Measurements from ENCODE around the gene ZNF565.
"Not testable (repeated sequence)": the region's sequence is repeated elsewhere in the genome, so short reads cannot be mapped to it uniquely, and the experiment has no call there.

Gene ZNF565

GRCh38 chr19:36214386-36215275 lies at the start of gene ZNF565, which contains the start of gene ZNF146:
Gene ZNF565, minus strand, starts transcription at chr19:36214665. Its CDS starts 12,680 bp downstream, at chr19:36201985.
Gene ZNF146, plus strand, starts transcription at chr19:36215106. Its CDS starts 21,335 bp downstream, at chr19:36236441.
- peak; percentile 97 for DNase-seq

DNA sequence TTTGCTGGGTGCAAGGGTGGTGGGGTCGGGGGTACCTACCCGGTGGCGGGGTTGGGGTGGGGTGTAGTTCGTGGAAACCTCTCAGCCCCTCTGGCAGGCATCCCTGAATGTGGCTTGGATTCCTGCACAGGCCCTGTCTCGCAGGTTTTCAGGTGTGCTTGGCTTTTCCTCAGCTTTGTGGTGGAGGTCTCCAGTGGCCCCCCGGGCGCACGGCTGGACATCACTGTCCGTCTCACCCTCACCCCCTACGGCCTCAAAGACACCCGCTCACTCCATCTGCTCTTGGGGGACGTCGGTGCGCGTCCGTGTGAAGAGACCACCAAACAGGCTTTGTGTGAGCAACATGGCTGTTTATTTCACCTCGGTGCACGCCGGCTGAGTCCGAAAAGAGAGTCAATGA lies 44.7 kb upstream of the ZNF565 start:
- DNase-seq, result no peak

- no peak for DNase-seq
Observed at GRCh38 chr19:36258028-36258875, 43.8 kb upstream of the ZNF565 start.

DNA sequence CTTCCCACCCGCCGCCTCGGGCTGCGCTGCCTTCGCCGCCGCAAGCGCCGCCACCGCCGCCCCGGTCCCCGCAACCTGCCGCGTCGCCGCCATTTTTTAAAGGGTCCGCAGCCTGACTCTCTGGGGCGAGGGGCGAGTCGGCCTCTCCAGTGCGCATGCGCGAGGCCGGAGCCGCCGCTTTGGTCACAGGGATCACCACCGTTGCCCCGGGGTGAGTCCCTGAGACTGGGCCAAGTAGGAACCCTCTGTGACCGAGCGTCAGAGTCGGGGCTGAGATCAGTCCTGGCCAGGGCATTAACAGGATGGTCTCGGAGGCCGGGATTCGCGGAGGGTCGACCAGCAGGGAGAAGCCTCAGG lies 43.0 kb upstream of the ZNF565 start:
- DNase-seq, result no peak

DNA sequence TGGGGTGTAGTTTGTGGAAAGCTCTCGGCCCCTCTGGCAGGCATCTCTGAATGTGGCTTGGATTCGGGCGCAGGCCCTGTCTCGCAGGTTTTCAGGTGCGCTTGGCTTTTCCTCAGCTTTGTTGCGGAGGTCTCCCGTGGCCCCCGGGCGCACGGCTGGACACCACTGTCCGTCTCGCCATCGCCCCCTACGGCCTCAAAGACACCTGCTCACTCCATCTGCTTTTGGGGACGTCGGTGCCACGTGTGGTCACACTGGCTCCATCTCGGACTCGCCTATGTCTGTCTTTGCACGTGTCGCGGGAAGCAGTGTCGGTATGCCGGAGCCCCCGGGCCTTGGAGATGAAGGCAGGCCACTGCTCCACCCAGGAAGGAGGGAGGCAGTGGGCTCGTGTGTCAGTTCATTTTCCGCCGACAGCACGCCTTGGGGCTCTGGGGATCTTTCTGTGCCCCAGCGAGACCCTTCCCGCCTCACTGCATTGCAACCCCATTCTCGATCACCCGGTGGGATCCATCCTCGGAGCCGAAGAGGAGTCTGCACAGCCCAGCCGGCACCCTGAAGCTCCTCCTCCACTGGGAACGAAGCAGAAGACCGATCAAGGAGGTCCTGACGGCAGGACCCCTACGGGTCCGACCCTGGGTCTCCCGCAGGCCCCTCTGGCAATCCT lies 42.5 kb upstream of the ZNF565 start:
- DNase-seq, result no peak

GRCh38 chr19:36256064-36256463 lies 41.6 kb upstream of the ZNF565 start:
- no peak for DNase-seq

DNA sequence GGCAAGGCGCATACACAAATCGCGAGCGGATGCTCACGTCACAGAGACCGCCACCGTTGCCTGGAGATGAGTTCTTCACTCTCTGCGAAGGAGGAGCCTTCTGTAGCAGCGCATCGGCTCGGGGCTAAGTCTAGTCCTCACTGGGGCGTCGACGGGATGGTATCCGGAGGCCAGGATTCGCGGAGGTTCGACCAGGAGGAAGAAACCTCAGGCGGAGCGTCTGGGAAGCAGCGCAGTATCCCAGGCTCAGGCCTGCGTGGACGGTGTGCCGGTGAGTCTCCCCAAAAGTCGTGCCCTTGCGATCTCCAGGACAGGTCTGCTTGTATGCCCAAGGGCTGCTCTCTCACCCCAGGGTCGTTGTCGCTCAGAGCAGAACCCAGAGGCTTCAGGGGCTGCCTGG lies 40.9 kb upstream of the ZNF565 start:
- DNase-seq, result no peak

GRCh38 chr19:36254848-36255247 lies 40.4 kb upstream of the ZNF565 start:
- no peak for DNase-seq

DNA sequence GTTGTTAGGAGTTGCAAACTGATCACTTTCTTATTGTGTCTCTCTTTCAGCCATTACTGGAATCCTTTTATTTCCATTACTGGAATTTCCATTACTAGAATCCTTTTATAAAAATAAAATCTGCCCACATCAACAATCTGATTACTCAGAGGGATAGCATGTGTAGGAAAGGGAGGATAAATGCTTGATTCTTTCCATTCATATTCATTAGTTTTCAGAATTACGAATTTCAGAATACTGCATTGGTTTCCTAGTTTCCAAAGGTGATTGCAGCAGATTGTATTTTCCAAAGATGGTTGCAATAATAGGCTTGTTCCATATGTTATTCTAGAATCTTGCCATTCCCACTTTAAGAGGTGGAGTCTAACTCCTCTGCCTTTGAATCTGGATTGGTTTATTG lies 37.6 kb upstream of the ZNF565 start:
- DNase-seq, result no peak

- no peak for DNase-seq
Observed at GRCh38 chr19:36246006-36246481, 31.6 kb upstream of the ZNF565 start.

DNA sequence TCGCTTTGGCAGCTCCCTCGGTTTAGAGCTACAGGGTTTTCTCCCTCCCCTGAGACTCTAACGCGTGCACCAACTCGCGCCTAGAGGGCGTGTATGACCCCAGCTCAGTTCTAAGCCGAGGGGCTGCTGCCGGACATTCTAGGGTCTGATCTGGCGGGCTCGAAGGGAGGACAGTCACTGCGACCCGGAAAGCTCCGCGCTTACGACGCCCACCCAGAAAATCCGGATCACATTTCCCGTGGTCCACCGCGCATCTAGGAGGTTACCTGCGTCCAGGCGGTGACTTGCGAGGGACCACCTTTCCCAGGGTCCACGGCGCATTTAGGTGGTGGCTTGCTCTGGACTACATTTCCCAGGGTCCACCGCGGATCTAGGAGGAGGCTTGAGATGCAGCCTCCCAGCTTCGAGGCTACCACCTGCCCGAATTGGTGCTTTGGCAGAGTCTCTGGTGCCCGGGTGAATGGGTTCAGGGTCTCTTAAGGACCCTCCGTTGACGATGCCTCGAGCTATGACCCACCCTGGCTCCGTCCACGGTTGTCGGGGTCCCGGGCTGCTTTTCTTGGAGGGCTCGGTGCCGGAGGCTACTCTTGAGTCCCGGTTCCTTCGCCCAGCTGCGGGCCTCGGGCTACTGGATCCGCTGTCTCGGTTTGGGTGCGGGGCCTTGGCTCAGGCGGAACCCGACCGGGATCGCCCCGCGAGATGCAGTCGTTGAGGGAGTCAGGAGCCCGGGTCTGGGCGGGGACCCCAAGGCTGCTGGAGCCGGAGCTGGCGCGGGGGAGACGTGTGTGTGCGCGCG lies 30.9 kb upstream of the ZNF565 start:
- DNase-seq, result no peak

DNA sequence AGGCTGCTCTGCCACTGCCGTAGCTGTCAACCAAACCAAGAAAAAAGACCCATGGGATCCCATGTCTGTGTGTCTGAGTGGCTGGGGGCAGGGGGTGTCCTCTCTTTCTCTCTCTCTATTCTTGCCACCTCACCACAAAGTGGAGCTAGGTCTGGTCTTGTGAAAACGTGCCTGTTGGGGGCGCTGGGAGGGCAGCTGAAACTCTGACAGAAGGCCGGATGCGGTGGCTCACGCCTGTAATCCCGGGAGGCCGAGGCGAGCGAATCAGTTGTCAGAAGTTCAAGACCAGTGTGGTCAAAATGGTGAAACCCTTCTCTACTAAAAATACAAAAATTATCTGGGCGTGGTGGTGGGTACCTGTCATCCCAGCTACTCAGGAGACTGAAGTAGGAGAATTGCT lies 29.6 kb upstream of the ZNF565 start:
- no peak for DNase-seq

GRCh38 chr19:36236946-36237310 lies 22.5 kb upstream of the ZNF565 start:
- DNase-seq, result no peak

- no peak for DNase-seq
Observed at GRCh38 chr19:36236304-36236945, 22.0 kb upstream of the ZNF565 start.

GRCh38 chr19:36233626-36234025 lies 19.2 kb upstream of the ZNF565 start:
- not testable (repeated sequence) for DNase-seq

- DNase-seq, result no peak
Observed at GRCh38 chr19:36225219-36225892, 10.9 kb upstream of the ZNF565 start.

- no peak for DNase-seq
Observed at GRCh38 chr19:36222503-36222902, 8.0 kb upstream of the ZNF565 start.

- no peak for DNase-seq
Observed at GRCh38 chr19:36221474-36221873, 7.0 kb upstream of the ZNF565 start.

DNA sequence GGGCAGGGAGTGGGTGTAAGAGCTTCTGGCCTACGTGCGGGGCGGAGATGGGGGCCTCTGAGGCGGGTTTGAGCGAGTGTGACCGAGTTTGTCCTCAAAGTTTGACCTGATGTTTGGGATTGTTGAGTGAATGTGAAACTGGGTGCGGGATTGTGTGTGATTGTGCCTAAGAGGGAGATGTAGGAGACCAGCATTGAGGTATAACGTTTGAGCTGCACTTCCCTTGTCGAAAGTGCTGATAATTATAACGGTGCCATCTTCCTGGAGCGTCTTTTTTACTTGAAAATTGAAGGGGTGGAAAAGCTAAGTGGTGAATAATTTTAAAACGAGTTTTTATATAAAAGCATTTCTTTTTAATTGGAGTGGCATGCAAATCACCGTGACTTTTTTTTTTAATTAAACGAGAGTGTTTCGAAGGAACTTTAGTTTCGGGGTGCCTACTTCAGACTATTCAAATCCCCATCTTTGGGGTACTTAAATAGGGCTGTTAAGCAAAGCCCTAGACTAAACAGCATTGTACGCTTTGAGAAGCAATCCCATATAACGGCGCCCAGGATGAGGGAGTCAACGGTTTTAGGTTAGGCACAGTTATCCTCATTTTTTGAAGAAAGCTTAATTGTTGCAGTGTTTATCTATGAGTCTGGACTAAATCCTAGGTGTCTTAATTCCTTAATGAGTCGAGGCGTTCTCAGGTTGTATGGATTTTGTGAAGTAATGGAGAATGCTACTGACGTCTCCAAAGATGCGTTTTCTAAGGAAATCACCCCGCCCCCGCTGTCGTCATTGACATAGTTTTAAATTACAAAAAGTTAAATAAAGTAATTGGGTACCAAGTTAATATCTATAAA lies 1.0 kb upstream of the ZNF565 start:
- DNase-seq, result no peak

DNA sequence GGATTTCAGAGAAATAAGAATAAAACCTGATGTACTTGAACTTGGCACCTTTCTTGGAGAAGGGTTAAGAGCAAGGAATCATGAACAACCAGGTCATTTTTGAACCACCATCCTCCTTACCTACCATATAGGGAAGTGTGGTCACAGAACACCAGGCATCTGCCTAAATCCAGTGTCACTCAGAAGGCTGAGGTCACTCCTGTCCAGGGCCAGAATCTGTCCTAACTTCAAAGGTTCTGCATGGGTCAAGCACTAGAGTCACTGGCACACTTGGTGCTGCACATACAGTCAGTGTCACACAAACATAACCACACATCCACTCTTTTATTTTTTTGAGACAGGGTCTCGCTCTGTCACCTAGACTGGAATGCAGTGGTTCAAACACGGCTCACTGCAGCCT lies 1.6 kb downstream of the ZNF565 start:
- no peak for DNase-seq

All from stimulated activated CD4-positive, alpha-beta T cell treated with anti-CD3 and anti-CD28 coated beads, Interleukin-12 subunit alpha, Interleukin-12 subunit beta, amount 100 ng/mL, for 4 hours (primary cell).